SH-SY5Y (cell line): ENCODE data around the gene LEPROT.

Experiments used
- GATA2 ChIP-seq: IDR thresholded peaks from 2 replicates; pipeline ENCODE4 v1.6.1; 2011; ENCODE audit warnings: mild to moderate bottlenecking, low read depth, low read length
- GATA3 ChIP-seq: IDR thresholded peaks from 2 replicates; pipeline ENCODE4 v1.6.1; 2011; ENCODE audit warnings: low read depth, mild to moderate bottlenecking, low read length, moderate library complexity

GRCh38 chr1:65392497-65392896 lies 28.0 kb upstream of the LEPROT start:
- TF ChIP-seq GATA2 = no peak
- no peak for TF ChIP-seq GATA3
